ENCODE results near the gene ZNF609.

ZNF609 gene

DNA sequence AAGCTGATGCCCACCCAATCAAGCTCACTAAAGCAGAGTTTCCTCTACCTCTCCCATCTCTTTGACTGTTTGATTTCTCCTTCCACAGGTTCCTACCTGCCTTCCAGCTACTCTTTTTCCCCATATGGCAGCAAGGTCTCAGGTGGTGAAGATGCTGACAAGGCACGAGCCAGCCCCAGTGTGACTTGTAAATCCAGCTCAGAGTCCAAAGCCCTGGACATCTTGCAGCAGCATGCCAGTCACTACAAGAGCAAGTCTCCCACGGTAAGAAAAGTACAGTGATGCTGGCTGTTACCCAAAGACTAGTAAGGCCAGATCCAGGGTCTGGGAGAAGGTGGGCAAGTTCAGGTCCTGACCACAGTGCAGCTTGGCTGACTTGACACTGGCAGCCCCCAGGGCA is 219.7 kb downstream of the ZNF609 start:
- no peak overlapping the region for H3K4me3 ChIP-seq (ENCODE audit: low read length)
- no peak overlapping the region for H3K9ac ChIP-seq (ENCODE audit: low read length)
- no peaks in the 10 kb centered on the region for H3K27me3 ChIP-seq (ENCODE audit: control insufficient read depth, insufficient read depth, low read length)
- no peaks in the 10 kb centered on the region for H3K9me3 ChIP-seq (ENCODE audit: control insufficient read depth, low read length)
- H3K4me1 ChIP-seq (ENCODE audit: control insufficient read depth, insufficient read depth, low read length): no peaks in the 10 kb centered on the region
- H3K36me3 ChIP-seq (ENCODE audit: control insufficient read depth, insufficient read depth, low read length): peaks cover 19% of the 10 kb centered on the region

DNA sequence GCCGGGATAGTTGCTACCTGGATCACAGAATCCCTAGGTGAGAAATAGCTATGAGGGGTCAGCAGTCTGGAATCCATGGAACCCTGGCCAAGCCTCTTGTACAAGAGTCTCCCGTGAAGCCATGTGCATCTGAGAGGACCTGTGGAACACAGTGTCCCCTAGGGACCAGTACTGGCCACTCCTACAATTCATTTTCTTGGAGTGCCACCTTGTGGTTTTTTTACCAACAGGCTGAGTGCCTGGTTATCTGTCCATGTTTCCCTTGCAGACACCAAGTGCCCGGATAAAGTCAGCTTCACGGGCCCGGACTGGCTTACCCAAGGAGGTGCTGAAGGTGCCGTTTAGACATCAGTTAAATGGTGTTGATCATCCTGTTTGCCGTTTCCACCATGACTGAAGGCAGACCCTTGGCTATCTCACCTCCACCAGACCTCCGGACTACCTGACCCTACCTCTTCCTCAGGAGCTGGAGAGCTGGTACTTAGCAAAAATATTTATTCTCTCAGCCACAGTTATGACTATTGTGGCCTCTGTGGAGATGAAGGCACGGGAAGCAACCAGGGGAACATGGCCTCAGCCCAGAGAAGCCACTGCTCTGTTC is 221.1 kb downstream of the ZNF609 start:
- no peak overlapping the region for H3K4me3 ChIP-seq (ENCODE audit: low read length)
- H3K9me3 ChIP-seq (ENCODE audit: control insufficient read depth, low read length): no peaks in the 10 kb centered on the region
- H3K27me3 ChIP-seq (ENCODE audit: control insufficient read depth, insufficient read depth, low read length): no peaks in the 10 kb centered on the region
- no peaks in the 10 kb centered on the region for H3K4me1 ChIP-seq (ENCODE audit: control insufficient read depth, insufficient read depth, low read length)
- no peak overlapping the region for H3K9ac ChIP-seq (ENCODE audit: low read length)
- peaks cover 19% of the 10 kb centered on the region for H3K36me3 ChIP-seq (ENCODE audit: control insufficient read depth, insufficient read depth, low read length)

DNA sequence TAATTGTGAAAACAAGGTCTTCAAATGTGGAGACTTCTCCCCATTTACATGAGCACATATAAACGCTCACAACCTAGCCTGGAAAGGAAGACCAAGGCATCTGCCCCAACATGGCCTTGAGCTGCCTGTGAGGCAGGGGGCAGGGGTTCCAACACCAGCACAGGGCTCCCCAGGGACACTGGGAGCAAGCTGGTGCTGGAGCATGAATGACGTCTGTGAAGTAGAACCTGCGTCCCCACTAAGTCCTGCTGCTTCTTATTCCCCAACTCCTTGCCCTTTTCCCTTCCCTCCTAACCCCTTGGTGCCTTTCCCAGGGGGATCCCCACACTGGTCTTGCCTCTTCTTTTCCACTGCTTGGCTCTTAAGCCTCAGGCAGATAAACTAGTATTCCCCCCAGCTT is 221.9 kb downstream of the ZNF609 start:
- Histone ChIP-seq H3K9ac (ENCODE audit: low read length) (no peak overlapping the region), H3K36me3 (ENCODE audit: control insufficient read depth, insufficient read depth, low read length) (peaks cover 19% of the 10 kb centered on the region), H3K9me3 (ENCODE audit: control insufficient read depth, low read length) (no peaks in the 10 kb centered on the region), H3K27me3 (ENCODE audit: control insufficient read depth, insufficient read depth, low read length) (no peaks in the 10 kb centered on the region), H3K4me1 (ENCODE audit: control insufficient read depth, insufficient read depth, low read length) (no peaks in the 10 kb centered on the region), H3K4me3 (ENCODE audit: low read length) (no peak overlapping the region)

DNA sequence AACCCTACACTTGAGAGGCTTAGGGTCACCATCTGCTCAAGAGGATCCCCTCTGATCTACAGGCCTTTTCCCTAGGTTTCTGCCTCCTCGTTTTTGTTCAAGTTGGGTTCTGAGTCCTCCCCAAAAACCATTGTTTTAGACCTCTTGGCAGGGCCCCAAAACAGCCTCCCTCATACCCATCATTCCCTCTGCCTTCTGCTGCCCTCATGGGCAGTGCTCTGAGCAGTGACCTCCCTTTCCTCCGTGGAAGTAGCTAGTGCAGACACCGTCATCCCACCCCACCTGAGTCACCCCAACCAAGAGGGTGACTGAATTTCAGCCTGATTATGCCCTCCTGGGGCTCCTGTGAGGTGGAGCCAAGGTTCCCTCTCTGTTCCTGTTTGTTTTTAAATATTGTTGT is 223.0 kb downstream of the ZNF609 start:
- Histone ChIP-seq H3K9ac (ENCODE audit: low read length) (no peak overlapping the region), H3K4me1 (ENCODE audit: control insufficient read depth, insufficient read depth, low read length) (no peaks in the 10 kb centered on the region), H3K4me3 (ENCODE audit: low read length) (no peak overlapping the region), H3K27me3 (ENCODE audit: control insufficient read depth, insufficient read depth, low read length) (no peaks in the 10 kb centered on the region), H3K36me3 (ENCODE audit: control insufficient read depth, insufficient read depth, low read length) (peaks cover 19% of the 10 kb centered on the region), H3K9me3 (ENCODE audit: control insufficient read depth, low read length) (no peaks in the 10 kb centered on the region)

DNA sequence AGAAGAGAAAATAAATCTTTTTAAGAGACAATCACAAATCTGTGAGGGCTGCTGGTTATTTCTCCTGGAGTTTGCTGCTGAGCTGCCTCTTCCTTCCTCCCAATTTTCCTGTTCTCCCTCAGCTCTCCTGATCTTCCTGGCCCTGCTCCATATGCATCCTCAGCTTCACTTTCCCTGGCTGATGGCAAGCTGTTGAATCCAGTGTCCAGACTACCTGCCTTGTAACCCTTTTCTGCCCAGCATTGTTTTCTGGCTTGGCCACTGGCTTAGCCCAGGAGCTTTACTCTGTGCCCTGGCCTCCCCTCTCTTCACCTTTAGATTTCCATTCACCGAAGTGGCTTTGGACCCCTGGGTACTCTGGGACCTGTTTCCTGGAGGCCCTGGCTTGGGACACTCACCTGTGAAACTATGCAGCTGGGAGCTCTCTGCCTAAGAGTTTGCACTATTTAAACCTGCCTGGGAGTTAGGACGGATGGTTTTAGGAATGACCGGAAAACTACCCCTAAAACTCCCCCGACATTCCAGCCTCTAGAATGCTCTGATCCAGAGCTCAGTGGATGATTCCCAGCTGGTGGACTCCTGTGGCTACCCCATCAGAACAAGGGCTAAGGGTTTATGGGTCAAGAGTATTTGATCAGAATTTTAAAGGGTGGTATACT is 225.0 kb downstream of the ZNF609 start:
- no peaks in the 10 kb centered on the region for H3K9me3 ChIP-seq (ENCODE audit: control insufficient read depth, low read length)
- H3K27me3 ChIP-seq (ENCODE audit: control insufficient read depth, insufficient read depth, low read length): no peaks in the 10 kb centered on the region
- peaks cover 11% of the 10 kb centered on the region for H3K36me3 ChIP-seq (ENCODE audit: control insufficient read depth, insufficient read depth, low read length)
- no peaks in the 10 kb centered on the region for H3K4me1 ChIP-seq (ENCODE audit: control insufficient read depth, insufficient read depth, low read length)
- no peak overlapping the region for H3K4me3 ChIP-seq (ENCODE audit: low read length)
- no peak overlapping the region for H3K9ac ChIP-seq (ENCODE audit: low read length)

DNA sequence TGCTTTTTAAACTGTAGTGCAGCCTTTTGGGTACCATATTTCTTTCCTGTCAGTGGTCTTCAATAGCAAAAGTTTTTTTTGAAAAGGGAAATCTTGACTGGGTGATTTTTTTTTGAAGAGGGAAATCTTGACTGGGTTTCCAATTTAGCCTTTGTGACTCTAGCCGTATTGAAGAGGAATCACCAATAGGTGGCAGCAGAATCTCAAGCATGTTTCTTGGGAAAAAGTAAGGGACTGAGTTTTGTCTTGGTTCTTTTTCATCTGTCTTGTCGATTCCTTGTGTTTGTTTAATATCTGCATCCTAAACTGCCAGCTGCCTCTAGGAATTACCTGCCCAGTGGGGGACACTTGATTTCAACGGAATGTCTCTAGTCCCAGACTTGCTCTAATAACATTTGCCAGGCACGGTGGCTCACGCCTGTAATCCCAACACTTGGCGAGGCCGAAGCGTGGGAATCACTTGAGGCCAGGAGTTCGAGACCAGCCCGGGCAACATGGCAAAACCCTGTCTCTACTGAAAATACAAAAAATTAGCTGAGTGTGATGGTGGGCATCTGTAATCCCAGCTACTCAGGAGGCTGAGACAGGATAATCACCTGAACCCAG is 225.9 kb downstream of the ZNF609 start:
- no peaks in the 10 kb centered on the region for H3K27me3 ChIP-seq (ENCODE audit: control insufficient read depth, insufficient read depth, low read length)
- no peak overlapping the region for H3K9ac ChIP-seq (ENCODE audit: low read length)
- H3K4me3 ChIP-seq (ENCODE audit: low read length): no peak overlapping the region
- no peaks in the 10 kb centered on the region for H3K4me1 ChIP-seq (ENCODE audit: control insufficient read depth, insufficient read depth, low read length)
- no peaks in the 10 kb centered on the region for H3K9me3 ChIP-seq (ENCODE audit: control insufficient read depth, low read length)
- peaks cover 7% of the 10 kb centered on the region for H3K36me3 ChIP-seq (ENCODE audit: control insufficient read depth, insufficient read depth, low read length)

DNA sequence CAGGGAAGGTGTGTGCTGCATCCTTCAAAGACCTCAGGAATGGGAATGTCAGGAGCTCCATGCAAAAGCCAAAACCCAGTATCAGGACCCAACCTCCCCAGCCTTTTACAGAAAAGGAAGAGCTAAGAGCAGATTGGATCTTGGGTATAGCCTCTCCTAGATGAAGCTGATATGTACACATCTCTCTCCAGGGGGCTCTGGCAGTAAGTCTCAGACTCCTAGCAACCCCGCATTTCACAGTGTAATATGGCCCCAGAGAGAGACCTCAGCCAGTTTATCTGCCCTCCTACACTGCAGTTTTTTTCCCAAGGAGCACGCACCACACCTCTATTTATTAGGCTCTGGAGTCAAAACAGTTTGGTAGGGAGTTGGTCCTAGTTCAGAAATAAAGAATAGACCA is 226.8 kb downstream of the ZNF609 start:
- Histone ChIP-seq H3K27me3 (ENCODE audit: control insufficient read depth, insufficient read depth, low read length) (no peaks in the 10 kb centered on the region), H3K4me1 (ENCODE audit: control insufficient read depth, insufficient read depth, low read length) (no peaks in the 10 kb centered on the region), H3K9me3 (ENCODE audit: control insufficient read depth, low read length) (no peaks in the 10 kb centered on the region), H3K36me3 (ENCODE audit: control insufficient read depth, insufficient read depth, low read length) (peaks cover 7% of the 10 kb centered on the region), H3K4me3 (ENCODE audit: low read length) (no peak overlapping the region), H3K9ac (ENCODE audit: low read length) (no peak overlapping the region)

DNA sequence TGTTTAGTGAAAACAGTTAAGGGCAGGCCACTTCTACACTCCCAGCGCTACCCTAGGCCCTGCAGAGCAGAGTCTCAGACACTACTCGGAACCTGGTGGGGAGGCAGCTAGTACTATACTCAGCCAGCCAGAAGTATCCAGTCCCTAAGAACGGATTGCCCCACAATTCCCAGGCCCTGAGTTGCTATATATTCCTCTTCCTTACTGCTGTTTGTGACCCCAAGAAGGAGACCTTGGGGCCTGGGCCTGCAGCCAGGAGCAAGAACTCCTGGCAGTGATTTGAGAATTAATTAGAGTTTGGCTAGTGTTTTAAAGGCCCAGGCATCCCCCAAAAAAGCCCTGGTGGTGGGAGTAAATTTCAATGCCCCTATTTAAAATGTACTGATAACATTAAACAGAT is 227.3 kb downstream of the ZNF609 start:
- Histone ChIP-seq H3K9ac (ENCODE audit: low read length) (no peak overlapping the region), H3K27me3 (ENCODE audit: control insufficient read depth, insufficient read depth, low read length) (no peaks in the 10 kb centered on the region), H3K9me3 (ENCODE audit: control insufficient read depth, low read length) (no peaks in the 10 kb centered on the region), H3K4me1 (ENCODE audit: control insufficient read depth, insufficient read depth, low read length) (peaks cover under 1% of the 10 kb centered on the region), H3K36me3 (ENCODE audit: control insufficient read depth, insufficient read depth, low read length) (peaks cover 3% of the 10 kb centered on the region), H3K4me3 (ENCODE audit: low read length) (no peak overlapping the region)

DNA sequence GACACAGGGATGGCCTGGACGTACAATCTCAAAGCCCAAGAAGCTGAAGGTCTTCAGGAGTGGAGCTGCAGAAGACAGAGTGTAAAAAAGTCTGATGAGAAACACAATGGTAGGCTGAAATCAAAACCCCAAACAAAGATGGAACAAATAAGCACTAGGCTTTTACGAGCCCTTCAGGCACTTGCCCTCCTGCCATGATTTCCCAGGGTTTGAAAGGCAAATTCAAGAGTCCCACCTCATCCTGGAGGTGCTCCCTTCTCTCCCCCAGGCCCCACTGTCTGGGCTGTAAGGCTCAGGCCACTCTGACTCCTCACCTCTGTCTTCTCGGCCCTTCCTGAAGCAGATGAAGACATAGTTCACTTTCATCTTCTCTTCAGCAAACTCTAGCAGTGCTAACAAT is 228.4 kb downstream of the ZNF609 start:
- H3K27me3 ChIP-seq (ENCODE audit: control insufficient read depth, insufficient read depth, low read length): no peaks in the 10 kb centered on the region
- H3K4me3 ChIP-seq (ENCODE audit: low read length): no peak overlapping the region
- H3K4me1 ChIP-seq (ENCODE audit: control insufficient read depth, insufficient read depth, low read length): peaks cover 12% of the 10 kb centered on the region
- H3K9ac ChIP-seq (ENCODE audit: low read length): no peak overlapping the region
- H3K9me3 ChIP-seq (ENCODE audit: control insufficient read depth, low read length): no peaks in the 10 kb centered on the region
- H3K36me3 ChIP-seq (ENCODE audit: control insufficient read depth, insufficient read depth, low read length): peaks cover 5% of the 10 kb centered on the region

DNA sequence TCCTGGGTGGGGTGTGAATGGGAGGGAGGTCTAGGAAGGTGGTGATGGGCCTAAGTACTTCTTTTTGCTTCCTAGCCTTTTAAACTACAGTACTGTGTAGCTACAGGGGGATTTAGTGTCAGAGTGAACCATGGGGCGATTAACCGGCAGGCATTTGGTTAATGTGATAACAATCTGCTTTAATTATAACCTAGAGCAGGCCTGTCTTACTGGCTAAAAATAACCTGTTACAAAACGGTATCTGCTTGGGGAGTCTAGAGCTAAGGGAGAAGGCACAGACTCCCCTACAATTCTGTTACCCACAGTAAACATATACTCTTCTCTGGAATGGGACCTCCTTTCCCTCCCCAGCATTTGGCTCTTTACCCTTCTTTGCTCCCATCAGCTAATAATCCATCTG is 229.6 kb downstream of the ZNF609 start:
- Histone ChIP-seq H3K4me3 (ENCODE audit: low read length) (no peak overlapping the region), H3K4me1 (ENCODE audit: control insufficient read depth, insufficient read depth, low read length) (peaks cover 16% of the 10 kb centered on the region), H3K9me3 (ENCODE audit: control insufficient read depth, low read length) (no peaks in the 10 kb centered on the region), H3K9ac (ENCODE audit: low read length) (no peak overlapping the region), H3K36me3 (ENCODE audit: control insufficient read depth, insufficient read depth, low read length) (peaks cover 5% of the 10 kb centered on the region), H3K27me3 (ENCODE audit: control insufficient read depth, insufficient read depth, low read length) (no peaks in the 10 kb centered on the region)

DNA sequence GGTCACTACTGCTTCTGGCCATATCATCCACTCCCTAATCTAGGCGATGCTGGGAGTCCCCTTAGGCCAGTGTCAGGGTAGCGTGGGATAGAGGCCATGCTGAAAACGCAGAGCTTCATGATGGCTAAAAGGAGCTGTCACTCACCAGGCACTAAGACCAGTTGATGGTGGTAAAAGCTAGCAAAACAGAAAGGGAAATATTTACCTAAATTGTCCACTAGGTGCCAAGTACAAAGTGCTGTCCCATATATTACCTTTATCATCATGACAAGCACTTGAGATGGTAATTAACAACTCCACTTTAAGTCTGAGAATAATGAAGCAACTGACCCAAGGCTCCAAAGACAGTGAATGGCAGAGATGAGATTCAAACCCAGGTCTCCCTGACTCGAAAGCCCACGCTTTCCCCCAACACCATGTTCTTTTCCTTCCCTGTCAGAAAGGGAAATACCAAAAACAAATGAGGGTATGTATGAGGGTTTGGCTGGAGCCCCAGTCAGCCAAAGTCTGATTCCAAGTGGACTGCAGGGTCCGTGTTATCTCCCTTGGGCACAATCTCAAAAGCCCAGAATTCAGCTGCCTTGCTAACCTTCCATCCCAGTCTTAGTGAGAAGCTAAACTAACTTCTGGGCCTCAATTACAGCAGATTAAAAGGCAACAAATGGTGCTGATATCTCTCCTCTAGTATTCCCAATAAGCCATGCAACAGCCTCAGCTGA is 230.4 kb downstream of the ZNF609 start:
- Histone ChIP-seq H3K36me3 (ENCODE audit: control insufficient read depth, insufficient read depth, low read length) (peaks cover 5% of the 10 kb centered on the region), H3K27me3 (ENCODE audit: control insufficient read depth, insufficient read depth, low read length) (no peaks in the 10 kb centered on the region), H3K9ac (ENCODE audit: low read length) (no peak overlapping the region), H3K9me3 (ENCODE audit: control insufficient read depth, low read length) (no peaks in the 10 kb centered on the region), H3K4me3 (ENCODE audit: low read length) (no peak overlapping the region), H3K4me1 (ENCODE audit: control insufficient read depth, insufficient read depth, low read length) (peaks cover 21% of the 10 kb centered on the region)

DNA sequence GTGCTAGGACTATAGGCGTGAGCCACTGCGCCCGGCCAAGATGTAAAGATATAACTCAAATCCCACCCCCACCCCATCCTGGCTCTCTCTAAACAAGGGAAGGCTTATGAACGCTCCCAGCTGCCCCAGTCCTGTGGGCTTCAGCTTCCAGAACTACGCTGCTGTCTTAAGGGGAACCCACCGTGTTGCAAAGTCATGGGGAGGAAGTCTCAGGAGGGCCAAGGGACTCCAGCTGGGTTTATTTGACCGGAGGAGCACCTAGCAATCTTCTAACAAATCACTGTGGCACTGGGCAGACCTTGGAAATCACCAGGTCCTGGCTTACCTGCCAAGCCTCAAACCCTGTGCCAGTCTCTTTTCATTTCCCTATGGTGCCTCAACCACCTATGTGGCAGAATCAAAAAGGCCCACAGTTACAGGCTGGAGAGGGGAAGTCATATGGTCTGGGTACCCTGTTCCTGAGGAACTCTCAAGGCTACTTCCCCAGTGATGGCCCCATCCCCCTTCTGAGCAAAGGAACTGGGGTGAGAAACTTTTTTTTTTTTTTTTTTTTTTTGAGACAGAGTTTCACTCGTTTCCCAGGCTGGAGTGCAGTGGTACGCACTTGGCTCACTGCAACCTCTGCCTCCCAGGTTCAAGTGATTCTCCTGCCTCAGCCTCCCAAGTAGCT is 231.7 kb downstream of the ZNF609 start:
- H3K9ac ChIP-seq (ENCODE audit: low read length): no peak overlapping the region
- peaks cover 5% of the 10 kb centered on the region for H3K36me3 ChIP-seq (ENCODE audit: control insufficient read depth, insufficient read depth, low read length)
- H3K4me1 ChIP-seq (ENCODE audit: control insufficient read depth, insufficient read depth, low read length): peaks cover 21% of the 10 kb centered on the region

More for the DNA sequence above, 231.7 kb downstream of the ZNF609 start:
- Histone ChIP-seq H3K4me3 (ENCODE audit: low read length) (no peak overlapping the region), H3K27me3 (ENCODE audit: control insufficient read depth, insufficient read depth, low read length) (no peaks in the 10 kb centered on the region), H3K9me3 (ENCODE audit: control insufficient read depth, low read length) (no peaks in the 10 kb centered on the region)
